Stomach smooth muscle (tissue), 2 donors: ENCODE measurements around the gene LIN28A.

Experiments used
- H3K27ac ChIP-seq: one replicate; pipeline ENCODE4 v1.7.0; 2013; ENCODE audit warnings: mild to moderate bottlenecking, low read length, inconsistent platforms
- H3K27me3 ChIP-seq, 2 donors: one replicate each; pipeline ENCODE4 v1.7.0; 2013; ENCODE audit warnings: low read length in 2 of 2; ENCODE audit not compliant: insufficient read depth in 2 of 2, control insufficient read depth in 1 of 2
- H3K36me3 ChIP-seq, 2 donors: one replicate each; pipeline ENCODE4 v1.7.0; 2013; ENCODE audit warnings: low read length in 2 of 2; ENCODE audit not compliant: control insufficient read depth in 2 of 2, insufficient read depth in 2 of 2
- H3K4me1 ChIP-seq: one replicate; pipeline ENCODE4 v1.7.0; 2013; ENCODE audit warnings: low read length; ENCODE audit not compliant: control insufficient read depth, insufficient read depth
- H3K4me3 ChIP-seq, 2 donors: one replicate each; pipeline ENCODE4 v1.7.0; 2013; ENCODE audit warnings: low read length in 2 of 2
- H3K9ac ChIP-seq, 2 donors: one replicate each; pipeline ENCODE4 v1.7.0; 2013; ENCODE audit warnings: low read length in 2 of 2, mild to moderate bottlenecking in 1 of 2
- H3K9me3 ChIP-seq, 2 donors: one replicate each; pipeline ENCODE4 v1.7.0; 2013; ENCODE audit warnings: low read length in 2 of 2; ENCODE audit not compliant: control insufficient read depth in 2 of 2
- donor health status: healthy.
- donor health status: Pancreatic carcinoma.

LIN28A gene

DNA sequence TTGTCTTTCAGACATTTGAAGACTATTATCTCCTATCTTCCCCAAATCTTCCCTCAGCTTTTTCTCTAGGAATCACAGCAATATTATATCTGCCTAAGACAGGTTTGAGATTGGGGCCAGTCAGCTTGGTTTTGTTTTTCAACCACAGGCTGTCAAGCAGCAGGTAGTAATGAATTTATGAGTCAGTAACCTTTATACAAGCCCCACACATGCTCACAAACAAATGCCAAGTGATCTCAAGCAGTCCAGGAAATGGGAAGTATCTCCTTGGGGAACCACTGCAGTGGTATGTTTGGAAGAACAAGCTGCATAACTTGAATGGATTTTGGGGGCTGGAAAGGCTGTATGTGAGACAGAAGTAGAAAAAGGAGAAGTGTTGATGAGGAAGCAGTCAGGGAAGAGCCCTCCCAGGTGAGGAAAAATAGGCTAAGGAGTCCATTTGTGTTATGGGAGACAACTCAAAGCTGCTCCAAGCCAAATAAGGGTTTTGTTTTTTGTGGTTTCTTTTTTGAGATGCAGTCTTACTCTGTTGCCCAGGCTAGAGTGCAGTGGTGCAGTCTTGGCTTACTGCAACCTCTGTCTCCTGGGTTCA lies 23.6 kb downstream of the LIN28A start:
- Histone ChIP-seq H3K9ac (no peak overlapping the region), H3K27ac (no peak overlapping the region), H3K27me3 (no peaks in the 10 kb centered on the region)

DNA sequence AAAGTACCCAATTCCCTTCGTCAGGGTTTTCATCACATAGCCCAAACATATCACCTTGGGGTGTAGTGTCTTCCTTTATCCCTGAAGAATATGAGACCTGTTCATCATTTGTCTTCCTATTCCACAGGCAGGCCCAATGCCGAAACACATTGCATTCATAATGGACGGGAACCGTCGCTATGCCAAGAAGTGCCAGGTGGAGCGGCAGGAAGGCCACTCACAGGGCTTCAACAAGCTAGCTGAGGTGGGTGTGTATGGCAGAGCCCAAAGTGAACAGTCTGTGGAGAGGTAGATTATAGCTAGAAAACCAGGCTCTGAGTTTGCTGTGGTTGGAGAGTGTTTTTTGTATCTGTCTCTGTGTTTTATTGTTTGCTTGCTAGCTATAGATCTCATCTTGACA lies 27.4 kb downstream of the LIN28A start:
- Histone ChIP-seq H3K27me3 (no peaks in the 10 kb centered on the region), H3K9ac (no peak overlapping the region), H3K27ac (no peak overlapping the region), H3K36me3 (peaks cover 24 to 31% of the 10 kb centered on the region in 2 donors), H3K4me1 (peaks cover 9% of the 10 kb centered on the region), H3K4me3 (no peak overlapping the region), H3K9me3 (no peaks in the 10 kb centered on the region)

More for the DNA sequence above, 23.6 kb downstream of the LIN28A start:
- Histone ChIP-seq H3K4me3 (no peak overlapping the region), H3K4me1 (peaks cover 24% of the 10 kb centered on the region), H3K9me3 (no peaks in the 10 kb centered on the region), H3K36me3 (peaks cover 10 to 18% of the 10 kb centered on the region in 2 donors)

DNA sequence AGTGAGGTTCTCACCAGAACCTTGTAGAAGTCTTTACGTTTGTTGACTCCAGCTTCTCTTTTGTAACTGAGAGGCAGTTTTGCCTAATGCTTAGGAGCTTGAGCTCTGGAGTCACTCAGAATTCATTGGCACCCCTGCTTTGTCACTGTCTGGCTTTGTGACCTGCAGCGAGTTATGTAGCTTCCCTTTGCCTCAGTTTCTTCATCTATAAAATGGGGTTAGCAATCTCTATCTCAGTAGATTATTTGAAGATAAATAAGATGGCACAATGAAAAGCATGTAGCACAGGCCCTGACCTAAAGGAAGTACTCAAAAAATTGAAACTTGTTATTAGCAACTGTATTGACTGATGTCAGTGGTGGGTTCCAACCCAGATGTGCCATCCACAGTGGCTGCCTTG lies 29.6 kb downstream of the LIN28A start:
- H3K36me3 ChIP-seq = peaks cover 37 to 52% of the 10 kb centered on the region in 2 donors
- H3K27ac ChIP-seq = no peak overlapping the region
- H3K27me3 ChIP-seq = no peaks in the 10 kb centered on the region
- no peaks in the 10 kb centered on the region for H3K4me1 ChIP-seq
- no peak overlapping the region for H3K9ac ChIP-seq
- no peaks in the 10 kb centered on the region for H3K9me3 ChIP-seq
- no peak overlapping the region for H3K4me3 ChIP-seq

DNA sequence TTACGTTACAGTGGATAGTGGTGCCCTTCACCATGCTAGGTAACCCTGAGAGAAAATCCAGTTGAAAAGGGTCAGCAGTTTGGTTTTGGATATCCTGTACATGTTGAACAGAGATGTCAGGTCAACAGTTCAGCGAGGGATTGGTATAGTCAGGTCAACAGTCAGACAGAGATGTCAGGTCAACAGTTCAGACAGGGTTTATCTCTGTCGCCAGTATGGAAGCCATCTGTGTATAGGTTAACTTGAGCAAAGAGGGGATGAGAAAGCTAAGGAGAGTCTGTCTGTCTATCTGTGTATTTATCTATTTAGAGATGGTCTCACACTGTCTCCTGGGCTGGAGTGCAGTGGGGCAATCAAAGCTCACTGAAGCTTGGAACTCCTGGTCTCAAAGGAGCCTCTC lies 39.3 kb downstream of the LIN28A start:
- H3K4me3 ChIP-seq = no peak overlapping the region
- no peak overlapping the region for H3K27ac ChIP-seq
- no peaks in the 10 kb centered on the region for H3K9me3 ChIP-seq
- peaks cover 19 to 33% of the 10 kb centered on the region in 2 donors for H3K36me3 ChIP-seq
- H3K4me1 ChIP-seq = no peaks in the 10 kb centered on the region
- H3K27me3 ChIP-seq = no peaks in the 10 kb centered on the region
- no peak overlapping the region for H3K9ac ChIP-seq

DNA sequence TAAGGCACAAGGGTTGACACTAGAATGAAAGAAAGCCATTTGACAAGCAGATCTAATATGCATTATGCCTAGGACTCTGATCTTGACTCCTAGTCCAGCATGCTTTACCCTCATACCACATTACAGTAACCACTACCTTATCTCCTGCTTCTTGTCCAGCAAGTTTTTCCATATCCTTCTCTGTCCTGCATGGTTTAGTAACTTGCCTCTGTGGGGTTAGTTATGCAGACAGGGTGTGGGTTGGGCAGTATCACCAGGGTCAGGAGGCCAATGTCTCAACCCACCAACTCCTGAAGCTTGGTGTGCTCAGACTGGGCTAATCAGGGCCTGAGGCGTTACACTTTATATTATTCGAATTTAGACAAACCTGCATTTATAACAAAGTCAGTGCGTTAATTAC lies 40.3 kb downstream of the LIN28A start:
- Histone ChIP-seq H3K4me1 (no peaks in the 10 kb centered on the region), H3K27ac (no peak overlapping the region), H3K9ac (no peak overlapping the region), H3K27me3 (no peaks in the 10 kb centered on the region), H3K4me3 (no peak overlapping the region), H3K9me3 (no peaks in the 10 kb centered on the region), H3K36me3 (peaks cover 22 to 29% of the 10 kb centered on the region in 2 donors)

DNA sequence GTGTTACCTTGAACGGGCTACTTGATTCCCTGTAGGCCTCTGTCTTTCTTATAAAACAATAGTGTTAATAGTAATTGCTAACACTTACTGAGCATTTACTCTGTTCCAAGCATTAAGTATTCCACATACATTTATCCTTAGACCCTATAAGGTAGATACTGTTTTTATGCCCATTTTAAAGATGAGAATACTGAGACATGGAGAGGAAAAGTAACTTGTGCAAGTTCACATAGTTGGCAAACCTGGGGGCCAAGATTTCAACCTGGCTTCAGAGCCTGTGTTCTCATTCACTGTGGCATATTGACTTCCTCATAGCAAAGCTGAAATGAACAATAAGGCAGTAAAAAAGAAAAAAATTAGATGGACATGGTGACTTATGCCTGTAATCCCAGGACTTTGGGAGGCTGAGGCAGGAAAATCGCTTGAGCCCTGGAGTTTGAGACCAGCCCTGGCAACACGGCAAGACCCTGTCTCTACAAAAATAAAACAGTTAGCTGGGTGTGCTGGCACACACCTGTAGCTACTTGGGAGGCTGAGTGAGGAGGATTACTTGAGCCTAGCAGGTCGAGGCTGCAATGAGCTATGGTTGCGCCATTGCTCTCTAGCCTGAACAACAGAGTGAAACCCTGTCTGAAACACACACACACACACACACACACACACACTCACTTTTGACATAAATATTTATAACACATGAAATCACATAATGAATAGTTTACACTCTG lies 42.0 kb downstream of the LIN28A start:
- no peaks in the 10 kb centered on the region for H3K27me3 ChIP-seq
- H3K9me3 ChIP-seq = no peaks in the 10 kb centered on the region
- no peaks in the 10 kb centered on the region for H3K4me1 ChIP-seq
- H3K9ac ChIP-seq = no peak overlapping the region
- no peak overlapping the region for H3K4me3 ChIP-seq
- no peak overlapping the region for H3K27ac ChIP-seq
- H3K36me3 ChIP-seq = peaks cover 18 to 20% of the 10 kb centered on the region in 2 donors

DNA sequence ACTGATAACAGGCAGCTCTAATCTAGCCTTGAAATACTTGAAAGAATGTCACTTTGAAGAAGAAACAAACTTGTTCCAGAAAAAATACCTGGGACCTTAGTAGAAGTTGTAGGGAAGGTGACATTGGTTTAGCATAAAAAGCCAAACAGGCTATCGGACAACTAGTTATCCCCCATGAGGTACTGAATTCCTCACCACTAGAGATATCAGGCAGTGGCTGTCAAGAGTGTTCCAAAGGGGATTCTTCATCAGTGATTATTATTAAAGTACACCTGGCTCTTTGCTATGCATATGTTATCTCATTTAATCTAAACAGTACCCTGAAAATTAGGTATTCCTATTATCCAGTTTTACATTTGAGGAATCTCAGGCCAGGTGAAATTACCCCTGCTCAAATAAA lies 48.5 kb downstream of the LIN28A start:
- no peak overlapping the region for H3K4me3 ChIP-seq
- H3K27me3 ChIP-seq = no peaks in the 10 kb centered on the region
- peaks cover 22 to 26% of the 10 kb centered on the region in 2 donors for H3K36me3 ChIP-seq
- H3K9me3 ChIP-seq = no peaks in the 10 kb centered on the region
- H3K9ac ChIP-seq = no peak overlapping the region
- H3K4me1 ChIP-seq = no peaks in the 10 kb centered on the region
- H3K27ac ChIP-seq = no peak overlapping the region

DNA sequence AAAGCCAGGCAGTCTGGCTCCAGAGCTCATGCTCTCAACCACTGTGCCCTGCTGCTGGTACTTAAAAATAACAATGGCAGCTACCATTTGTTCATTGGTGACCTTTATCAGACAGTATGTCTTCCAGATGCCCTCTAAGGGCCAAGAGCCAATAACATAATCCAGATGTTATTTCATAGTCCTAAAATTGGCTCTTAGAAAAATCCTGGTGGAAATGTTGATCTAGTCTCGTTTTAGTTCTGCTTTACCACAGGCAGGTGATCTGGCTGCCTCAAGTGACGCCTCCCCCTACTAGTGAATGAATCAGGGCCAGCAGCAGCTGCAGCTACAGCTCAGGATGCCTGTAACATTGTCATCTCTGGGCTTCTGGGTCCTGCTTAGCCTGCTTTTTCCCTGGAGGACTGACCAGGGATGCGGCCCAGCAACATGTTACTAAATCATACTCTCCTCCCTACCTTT lies 49.0 kb downstream of the LIN28A start:
- Histone ChIP-seq H3K9ac (no peak overlapping the region), H3K36me3 (peaks cover 25 to 30% of the 10 kb centered on the region in 2 donors), H3K27me3 (no peaks in the 10 kb centered on the region), H3K4me1 (no peaks in the 10 kb centered on the region), H3K27ac (no peak overlapping the region), H3K9me3 (no peaks in the 10 kb centered on the region), H3K4me3 (no peak overlapping the region)

DNA sequence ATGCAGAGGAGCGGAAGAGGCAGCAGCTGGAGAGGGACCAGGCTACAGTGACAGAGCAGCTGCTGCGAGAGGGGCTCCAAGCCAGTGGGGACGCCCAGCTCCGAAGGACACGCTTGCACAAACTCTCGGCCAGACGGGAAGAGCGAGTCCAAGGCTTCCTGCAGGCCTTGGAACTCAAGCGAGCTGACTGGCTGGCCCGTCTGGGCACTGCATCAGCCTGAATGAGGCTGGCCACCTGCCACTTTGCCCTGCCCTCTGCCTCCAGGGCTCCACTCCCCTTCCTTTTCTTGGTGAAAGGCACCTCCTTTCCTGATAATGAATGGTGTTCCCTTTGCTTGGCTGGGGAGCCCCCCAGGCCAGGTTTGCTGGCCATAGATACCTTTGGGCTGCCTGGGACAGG lies 58.3 kb downstream of the LIN28A start:
- Histone ChIP-seq H3K27ac (no peak overlapping the region), H3K27me3 (no peaks in the 10 kb centered on the region), H3K36me3 (peaks cover 34 to 39% of the 10 kb centered on the region in 2 donors), H3K4me3 (no peak overlapping the region), H3K4me1 (peaks cover 18% of the 10 kb centered on the region), H3K9ac (no peak overlapping the region), H3K9me3 (no peaks in the 10 kb centered on the region)

DNA sequence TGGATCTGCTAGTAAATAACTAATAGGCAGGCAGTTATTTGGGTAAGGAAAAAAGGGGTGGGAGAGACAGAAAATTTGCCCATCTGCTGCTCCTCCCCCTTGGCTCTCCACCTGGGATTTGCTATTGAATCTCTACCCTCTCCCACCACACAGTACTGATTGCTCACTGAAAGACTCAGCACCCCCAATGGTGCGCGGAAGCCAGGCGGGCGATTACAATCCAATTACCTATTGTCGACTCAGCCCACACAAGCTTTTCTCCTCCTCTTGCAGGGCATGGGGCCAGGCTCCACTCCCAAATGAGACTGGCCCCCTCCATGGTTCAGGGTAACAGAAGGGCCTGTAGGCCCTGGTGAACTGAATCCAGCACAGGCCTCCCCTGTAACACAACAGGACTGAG lies 58.9 kb downstream of the LIN28A start:
- no peak overlapping the region for H3K27ac ChIP-seq
- no peaks in the 10 kb centered on the region for H3K9me3 ChIP-seq
- peaks cover 23% of the 10 kb centered on the region for H3K4me1 ChIP-seq
- no peaks in the 10 kb centered on the region for H3K27me3 ChIP-seq
- no peak overlapping the region for H3K9ac ChIP-seq
- H3K4me3 ChIP-seq = no peak overlapping the region
- H3K36me3 ChIP-seq = peaks cover 37 to 42% of the 10 kb centered on the region in 2 donors

DNA sequence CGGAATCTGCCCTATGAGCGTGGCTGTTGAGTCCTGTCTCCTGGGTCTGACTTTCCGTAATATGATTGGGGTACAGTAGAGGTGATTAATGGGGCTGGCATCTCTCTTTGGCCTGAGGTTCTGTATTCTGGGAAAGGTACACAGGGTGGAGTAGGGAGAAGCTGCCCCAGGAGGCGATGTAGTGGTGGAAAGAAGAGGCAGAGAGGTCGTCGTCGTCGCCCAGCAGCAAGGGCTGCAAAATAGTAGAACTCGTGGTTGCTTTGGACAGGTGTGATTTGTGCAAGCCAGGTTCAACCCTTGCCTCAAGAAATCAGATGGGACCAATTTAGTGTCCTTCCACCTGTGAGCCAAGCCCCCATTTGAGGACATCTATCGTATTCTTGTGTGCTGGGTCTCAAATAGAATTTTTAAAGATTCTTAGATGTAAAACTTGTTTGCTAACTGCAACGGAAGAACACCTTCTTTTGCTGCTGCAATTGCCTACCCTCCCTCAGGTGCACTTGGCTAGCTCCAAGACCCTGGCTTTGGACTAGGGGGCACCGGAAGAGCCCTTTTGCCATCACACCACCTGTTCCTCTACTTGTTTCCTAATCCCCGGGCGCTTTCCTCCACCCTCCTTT lies 60.4 kb downstream of the LIN28A start:
- peak overlapping the region in 1 of 2 donors; percentile 86 for H3K9ac ChIP-seq
- H3K27ac ChIP-seq = no peak overlapping the region

More for the DNA sequence above, 60.4 kb downstream of the LIN28A start:
- H3K9me3 ChIP-seq = no peaks in the 10 kb centered on the region
- peak overlapping the region in 1 of 2 donors; percentile 80 for H3K4me3 ChIP-seq
- H3K4me1 ChIP-seq = peaks cover 23% of the 10 kb centered on the region
- no peaks in the 10 kb centered on the region for H3K27me3 ChIP-seq
- peaks cover 28 to 34% of the 10 kb centered on the region in 2 donors for H3K36me3 ChIP-seq
